Keratinocyte (primary cell): ENCODE data around the gene ZNF792. TPM values are rescaled to one million over a fixed set of nuclear protein-coding genes. Genes with fewer than 3 reads are reported as not detected.
"Not testable (repeated sequence)": the region's sequence is repeated elsewhere in the genome, so short reads cannot be mapped to it uniquely, and the experiment has no call there.

ENCODE experiments used
- DNase-seq: peaks from one replicate; pipeline ENCODE4 v3.0.0-alpha.2; 2011; ENCODE audit warnings: low read depth, missing footprints, low spot score
- FAIRE-seq: peaks from 2 replicates; lab custom pipeline; 2011; peaks lifted over from hg19 to GRCh38; lab: Jason Lieb, UNC
- H2AFZ ChIP-seq: 2 replicates; pipeline ENCODE4 v1.6.0; 2012; ENCODE audit warnings: low read length, control low read depth, inconsistent platforms; ENCODE audit not compliant: control insufficient read depth
- H3K27ac ChIP-seq: 2 replicates; pipeline ENCODE4 v1.5.1; 2011; ENCODE audit warnings: low read length; ENCODE audit not compliant: control insufficient read depth, insufficient read depth
- H3K27me3 ChIP-seq: 3 replicates; pipeline ENCODE4 v1.6.0; 2011; ENCODE audit warnings: low read length; ENCODE audit not compliant: control insufficient read depth, insufficient read depth; ENCODE audit errors: extremely low read depth
- H3K36me3 ChIP-seq, 2 experiments: 2 replicates in 1 of 2; 3 replicates in 1 of 2; pipeline ENCODE4 v1.5.1; 2011; ENCODE audit warnings: low read length in 2 of 2, mild to moderate bottlenecking in 1 of 2; ENCODE audit not compliant: control insufficient read depth in 2 of 2, insufficient read depth in 2 of 2; ENCODE audit errors: extremely low read depth in 1 of 2
- H3K4me1 ChIP-seq: 3 replicates; pipeline ENCODE4 v1.5.1; 2011; ENCODE audit warnings: low read length; ENCODE audit not compliant: control insufficient read depth, insufficient read depth; ENCODE audit errors: extremely low read depth
- H3K4me2 ChIP-seq: 3 replicates; pipeline ENCODE4 v1.6.0; 2011; ENCODE audit warnings: low read depth, low read length; ENCODE audit not compliant: control insufficient read depth, insufficient read depth; ENCODE audit errors: extremely low read depth
- H3K4me3 ChIP-seq, 3 experiments: fragments of 200-600 bp in 1 of 3; sonication (generic) in 1 of 3; 2 replicates in 2 of 3; 3 replicates in 1 of 3; pipeline ENCODE4 v1.5.1; 2011 to 2016; ENCODE audit warnings: low read length in 3 of 3, mild to moderate bottlenecking in 3 of 3, control low read depth in 2 of 3, inconsistent platforms in 1 of 3, low read depth in 1 of 3, mixed read lengths in 1 of 3, mixed run types in 1 of 3, moderate library complexity in 1 of 3; ENCODE audit not compliant: control insufficient read depth in 2 of 3, insufficient read depth in 2 of 3; ENCODE audit errors: extremely low read depth in 1 of 3
- H3K79me2 ChIP-seq: 2 replicates; pipeline ENCODE4 v1.6.0; 2012; ENCODE audit warnings: low read length; ENCODE audit not compliant: control insufficient read depth, insufficient read depth
- H3K9ac ChIP-seq: 3 replicates; pipeline ENCODE4 v1.6.0; 2011; ENCODE audit warnings: low read length; ENCODE audit not compliant: control insufficient read depth, insufficient read depth; ENCODE audit errors: extremely low read depth
- H3K9me1 ChIP-seq: 3 replicates; pipeline ENCODE4 v1.6.0; 2011; ENCODE audit warnings: low read length; ENCODE audit not compliant: control insufficient read depth, insufficient read depth; ENCODE audit errors: extremely low read depth
- H3K9me3 ChIP-seq: 2 replicates; pipeline ENCODE4 v1.5.1; 2012; ENCODE audit warnings: low read depth, low read length; ENCODE audit not compliant: control insufficient read depth
- H4K20me1 ChIP-seq: 3 replicates; pipeline ENCODE4 v1.6.0; 2011; ENCODE audit warnings: low read length; ENCODE audit not compliant: control insufficient read depth, insufficient read depth; ENCODE audit errors: extremely low read depth
- EZH2 ChIP-seq: IDR thresholded peaks from one replicate; pipeline ENCODE4 v1.6.1; 2012; ENCODE audit warnings: inconsistent platforms, mild to moderate bottlenecking, low read length, moderate library complexity
- dilution Hi-C: fragments of 300-500 bp; cut with MboI; formaldehyde crosslinking; loops from one replicate; pipeline ENCODE4 v1.7.0; 2020; ENCODE audit warnings: low sequenced_read_pairs; ENCODE audit not compliant: extremely low pct_ligation_motif_present
- polyA plus RNA-seq, 5 experiments: library from polyadenylated mRNA; depleted of rRNA in 3 of 5; stranded (reverse) in 3 of 5; stranded (forward) in 1 of 5; unstranded in 1 of 5; fragments of >200 nt; gene quantifications; 1 replicate in 1 of 5; 2 replicates in 3 of 5; 3 replicates in 1 of 5; pipeline versions ENCODE4 v1.2.1 to v1.2.3, GENCODE V29; 2011 to 2012; ENCODE audit warnings: missing spikeins in 2 of 5, low read depth in 1 of 5, low replicate concordance in 1 of 5
- TF ChIP-seq, protein P1 (sequence below), 3 experiments: IDR thresholded peaks in 1 of 3; conservative IDR thresholded peaks in 1 of 3; optimal IDR thresholded peaks in 1 of 3; 2 replicates in 2 of 3; 3 replicates in 1 of 3; pipeline versions ENCODE3 to v1.5.1; 2011; ENCODE audit warnings: low read length in 3 of 3, mild to moderate bottlenecking in 3 of 3, moderate library complexity in 2 of 3, control low read depth in 1 of 3, inconsistent platforms in 1 of 3; ENCODE audit not compliant: insufficient read depth in 2 of 3; ENCODE audit errors: extremely low read depth in 1 of 3

ZNF792 gene
- polyA plus RNA-seq, 1 donor (not counting 4 experiments of a cell fraction or from before 2014, with no cell fraction given) = 1.9 TPM

GRCh38 chr19:34967551-34967950, 3.5 kb upstream of the ZNF792 start:
- Histone ChIP-seq H3K4me2 (no peak overlapping the region), H3K9me1 (no peaks in the 10 kb centered on the region), H3K9me3 (peaks cover 2% of the 10 kb centered on the region), H3K4me3 (no peak overlapping the region), H3K4me1 (peaks cover 8% of the 10 kb centered on the region), H3K27ac (no peak overlapping the region), H2AFZ (no peak overlapping the region), H4K20me1 (no peaks in the 10 kb centered on the region), H3K9ac (no peak overlapping the region), H3K79me2 (peaks cover 3% of the 10 kb centered on the region), H3K27me3 (no peaks in the 10 kb centered on the region), H3K36me3 (no peaks in the 10 kb centered on the region)
- dilution Hi-C loops = no loop called here
- TF ChIP-seq, protein P1, sequence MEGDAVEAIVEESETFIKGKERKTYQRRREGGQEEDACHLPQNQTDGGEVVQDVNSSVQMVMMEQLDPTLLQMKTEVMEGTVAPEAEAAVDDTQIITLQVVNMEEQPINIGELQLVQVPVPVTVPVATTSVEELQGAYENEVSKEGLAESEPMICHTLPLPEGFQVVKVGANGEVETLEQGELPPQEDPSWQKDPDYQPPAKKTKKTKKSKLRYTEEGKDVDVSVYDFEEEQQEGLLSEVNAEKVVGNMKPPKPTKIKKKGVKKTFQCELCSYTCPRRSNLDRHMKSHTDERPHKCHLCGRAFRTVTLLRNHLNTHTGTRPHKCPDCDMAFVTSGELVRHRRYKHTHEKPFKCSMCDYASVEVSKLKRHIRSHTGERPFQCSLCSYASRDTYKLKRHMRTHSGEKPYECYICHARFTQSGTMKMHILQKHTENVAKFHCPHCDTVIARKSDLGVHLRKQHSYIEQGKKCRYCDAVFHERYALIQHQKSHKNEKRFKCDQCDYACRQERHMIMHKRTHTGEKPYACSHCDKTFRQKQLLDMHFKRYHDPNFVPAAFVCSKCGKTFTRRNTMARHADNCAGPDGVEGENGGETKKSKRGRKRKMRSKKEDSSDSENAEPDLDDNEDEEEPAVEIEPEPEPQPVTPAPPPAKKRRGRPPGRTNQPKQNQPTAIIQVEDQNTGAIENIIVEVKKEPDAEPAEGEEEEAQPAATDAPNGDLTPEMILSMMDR (optimal IDR thresholded peaks at IDR 0.05 in 1 of 3, IDR thresholded peaks at IDR 0.05 in 1 of 3, conservative IDR thresholded peaks at IDR 0.05 in 1 of 3; ENCODE audit: extremely low read depth in 1 of 3, insufficient read depth in 2 of 3, low read length in 3 of 3) = no peak
- no peak for TF ChIP-seq EZH2
- no peak for DNase-seq
- FAIRE-seq = no peak

DNA sequence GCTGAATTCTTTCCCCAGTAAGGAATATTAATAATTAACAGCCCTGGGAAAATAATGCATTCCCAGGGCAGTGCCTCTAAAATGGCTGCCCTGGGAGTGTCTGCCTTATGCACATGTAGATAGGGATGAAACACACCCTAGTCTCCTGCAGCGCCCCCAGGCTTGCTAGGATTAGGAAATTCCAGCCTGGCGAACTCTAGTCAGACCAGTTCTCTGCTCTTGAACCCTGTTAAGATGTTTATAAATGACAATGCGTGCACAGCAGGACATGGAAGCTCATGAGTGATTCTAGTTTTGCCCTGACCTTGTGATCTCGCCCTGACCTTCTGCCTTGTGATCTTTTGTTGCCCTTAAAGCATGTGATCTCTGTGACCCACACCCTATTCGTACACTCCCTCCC, 1.5 kb upstream of the ZNF792 start:
- H4K20me1 ChIP-seq, H3K27ac ChIP-seq, H3K9me3 ChIP-seq, H3K4me3 ChIP-seq, dilution Hi-C loops, H2AFZ ChIP-seq, H3K9me1 ChIP-seq, H3K27me3 ChIP-seq, H3K36me3 ChIP-seq, FAIRE-seq, H3K9ac ChIP-seq, DNase-seq, H3K79me2 ChIP-seq, H3K4me2 ChIP-seq: not testable (repeated sequence)
- H3K4me1 ChIP-seq = peaks cover 10% of the 10 kb centered on the region

DNA sequence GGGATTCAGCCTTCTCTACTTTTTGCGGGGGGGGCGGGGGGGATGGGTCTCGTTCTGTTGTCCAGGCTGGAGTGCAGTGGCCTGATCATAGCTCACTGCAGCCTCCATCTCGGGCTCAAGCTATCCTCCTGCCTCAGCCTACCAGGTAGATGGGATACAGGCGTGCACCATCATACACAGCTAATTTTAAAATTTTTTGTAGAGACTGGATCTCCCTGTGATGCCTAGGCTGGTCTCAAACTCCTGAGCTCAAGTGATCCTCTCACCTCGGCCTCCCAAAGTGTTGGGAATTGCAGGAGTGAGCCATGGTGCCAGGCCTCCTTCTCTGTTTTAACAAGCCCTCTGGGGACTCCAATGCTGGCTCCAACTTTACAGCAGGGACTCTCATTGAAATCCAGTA, 569 bp upstream of the ZNF792 start:
- dilution Hi-C loops = no loop called here
- Histone ChIP-seq H3K27ac (no peak overlapping the region), H3K27me3 (no peaks in the 10 kb centered on the region), H3K9ac (no peak overlapping the region), H3K4me1 (peaks cover 10% of the 10 kb centered on the region), H3K36me3 (peaks cover 0 to 3% of the 10 kb centered on the region in 2 experiments), H3K4me3 (no peak overlapping the region), H3K79me2 (peaks cover 5% of the 10 kb centered on the region), H4K20me1 (no peaks in the 10 kb centered on the region), H2AFZ (no peak overlapping the region), H3K4me2 (no peak overlapping the region), H3K9me3 (peaks cover 2% of the 10 kb centered on the region), H3K9me1 (no peaks in the 10 kb centered on the region)
- no peak for TF ChIP-seq EZH2
- TF ChIP-seq, protein P1 (optimal IDR thresholded peaks at IDR 0.05 in 1 of 3, IDR thresholded peaks at IDR 0.05 in 1 of 3, conservative IDR thresholded peaks at IDR 0.05 in 1 of 3; ENCODE audit: extremely low read depth in 1 of 3, insufficient read depth in 2 of 3, low read length in 3 of 3) = no peak
- FAIRE-seq (no peak), DNase-seq (no peak)
